Activated CD4-positive, alpha-beta T cell treated with anti-CD3 and anti-CD28 coated beads for 36 hours (primary cell): Measurements from ENCODE around the gene NEK5. TPM values are rescaled to one million over a fixed set of nuclear protein-coding genes. Genes with fewer than 3 reads are reported as not detected.
"Not testable (repeated sequence)": the region's sequence is repeated elsewhere in the genome, so short reads cannot be mapped to it uniquely, and the experiment has no call there.

Source experiments
- ATAC-seq: fragments of 200-7000 bp; cut with Tn5 transposase; one replicate; pipeline ENCODE4 v1.10.0; 2021; ENCODE audit warnings: mild to moderate bottlenecking, moderate library complexity
- CTCF ChIA-PET: fragments of 350-600 bp; sonication (Branson Sonifier 250); formaldehyde crosslinking; loops from one replicate; lab custom pipeline; 2021; ENCODE audit warnings: antibody characterized with exemption; lab: Charles Lee
- POLR2A ChIA-PET: fragments of 350-600 bp; sonication (Branson Sonifier 250); formaldehyde crosslinking; loops from one replicate; lab custom pipeline; 2021; ENCODE audit warnings: antibody characterized with exemption, inconsistent platforms; lab: Charles Lee
- DNase-seq: peaks from one replicate; pipeline ENCODE4 v3.0.0-alpha.2; 2020
- H3K27ac Mint-ChIP-seq: one replicate; pipeline ENCODE4 v1.8.0; 2021; ENCODE audit warnings: mixed read lengths
- H3K27me3 Mint-ChIP-seq: one replicate; pipeline ENCODE4 v1.8.0; 2021; ENCODE audit warnings: mixed read lengths
- H3K36me3 Mint-ChIP-seq: one replicate; pipeline ENCODE4 v1.8.0; 2021; ENCODE audit warnings: low read depth, mixed read lengths
- H3K4me1 Mint-ChIP-seq: one replicate; pipeline ENCODE4 v1.8.0; 2021; ENCODE audit warnings: mixed read lengths
- H3K4me3 Mint-ChIP-seq: one replicate; pipeline ENCODE4 v1.8.0; 2021; ENCODE audit warnings: mild to moderate bottlenecking, moderate library complexity, mixed read lengths
- H3K9me3 Mint-ChIP-seq: one replicate; pipeline ENCODE4 v1.8.0; 2021; ENCODE audit warnings: low read depth, mixed read lengths
- intact Hi-C, 2 experiments: fragments of 100-400 bp; cut with DNase I in 1 of 2; cut with micrococcal nuclease in 1 of 2; formaldehyde crosslinking; loops; one replicate each; pipeline versions ENCODE4 v1.14.2 to v1.15.1; 2022 to 2024; cut with DNase I, micrococcal nuclease
- total RNA-seq, 2 experiments: library from RNA; stranded (reverse); gene quantifications; one replicate each; pipeline ENCODE4 v1.2.3, GENCODE V29; 2021

NEK5 gene, protein sequence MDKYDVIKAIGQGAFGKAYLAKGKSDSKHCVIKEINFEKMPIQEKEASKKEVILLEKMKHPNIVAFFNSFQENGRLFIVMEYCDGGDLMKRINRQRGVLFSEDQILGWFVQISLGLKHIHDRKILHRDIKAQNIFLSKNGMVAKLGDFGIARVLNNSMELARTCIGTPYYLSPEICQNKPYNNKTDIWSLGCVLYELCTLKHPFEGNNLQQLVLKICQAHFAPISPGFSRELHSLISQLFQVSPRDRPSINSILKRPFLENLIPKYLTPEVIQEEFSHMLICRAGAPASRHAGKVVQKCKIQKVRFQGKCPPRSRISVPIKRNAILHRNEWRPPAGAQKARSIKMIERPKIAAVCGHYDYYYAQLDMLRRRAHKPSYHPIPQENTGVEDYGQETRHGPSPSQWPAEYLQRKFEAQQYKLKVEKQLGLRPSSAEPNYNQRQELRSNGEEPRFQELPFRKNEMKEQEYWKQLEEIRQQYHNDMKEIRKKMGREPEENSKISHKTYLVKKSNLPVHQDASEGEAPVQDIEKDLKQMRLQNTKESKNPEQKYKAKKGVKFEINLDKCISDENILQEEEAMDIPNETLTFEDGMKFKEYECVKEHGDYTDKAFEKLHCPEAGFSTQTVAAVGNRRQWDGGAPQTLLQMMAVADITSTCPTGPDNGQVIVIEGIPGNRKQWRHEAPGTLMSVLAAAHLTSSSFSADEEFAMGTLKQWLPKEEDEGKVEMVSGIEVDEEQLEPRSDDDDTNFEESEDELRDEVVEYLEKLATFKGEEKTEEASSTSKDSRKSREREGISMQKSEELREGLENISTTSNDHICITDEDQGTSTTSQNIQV
- total RNA-seq, result under 1 TPM; 0.16 to 0.44 TPM

DNA sequence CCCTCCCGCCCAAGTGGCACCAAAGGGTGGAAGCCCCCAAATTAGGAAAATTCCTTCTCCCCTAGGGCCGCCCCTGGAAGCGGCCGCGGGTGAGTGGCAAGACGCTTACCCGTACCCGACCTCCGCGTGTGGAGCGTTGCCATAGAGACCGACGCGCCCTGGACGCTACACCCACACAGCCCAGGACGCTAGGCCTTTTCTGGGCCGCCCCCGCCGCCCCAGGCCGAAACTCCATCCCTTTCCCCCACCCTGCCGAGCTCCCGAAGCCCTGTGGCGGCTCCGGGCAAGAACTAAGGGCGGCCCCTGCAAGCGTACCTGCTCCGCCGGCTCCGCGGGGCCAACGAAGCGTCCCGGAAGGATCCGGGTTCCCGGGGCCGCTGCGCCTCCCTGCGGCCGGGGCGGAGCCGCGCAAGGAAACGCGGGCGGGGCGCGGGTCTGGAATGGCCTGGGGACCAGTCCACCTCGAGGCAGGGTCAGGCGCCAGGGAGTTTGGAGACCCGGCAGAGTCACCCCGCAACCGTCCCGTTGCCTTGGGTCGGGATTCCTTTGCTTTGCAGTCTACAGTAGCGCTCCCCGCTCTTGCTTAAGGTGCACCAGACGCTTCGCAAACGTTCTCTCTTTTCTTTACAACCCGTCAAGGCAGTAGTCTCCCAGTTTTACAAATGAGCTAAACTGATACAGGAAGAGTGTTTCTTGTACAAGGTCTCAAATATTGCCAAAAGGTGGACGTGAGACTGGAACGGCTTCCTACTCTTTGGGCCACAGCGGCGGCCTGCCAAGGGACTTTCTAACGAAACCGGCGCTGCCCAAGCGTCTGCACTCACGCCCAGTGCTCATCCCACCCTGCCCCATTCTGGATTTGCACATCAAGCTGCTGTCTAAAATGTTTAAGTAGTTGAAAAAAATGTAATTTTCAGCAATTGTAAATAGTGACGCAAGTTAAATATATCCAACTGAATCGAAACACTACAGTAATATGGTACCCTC is at the start of gene NEK5:
Gene NEK5 (minus strand): TSS at position 360 of the 987 bp plus-strand sequence. CDS start 1,591 bp downstream, outside the sequence.
- ChIA-PET CTCF (interaction anchor here (0.6 to 2.7 kb wide), 10 partner anchors 12 to 389 kb away, joined by 3 to 9 read pairs (median 4); no protein-coding TSS in a partner anchor), POLR2A (no interaction called here)
- intact Hi-C loops, result loop anchor here in 1 of 2 experiments (1.0 to 5.0 kb wide), 5 partner anchors 30 to 1002 kb away; partner anchors contain the start of genes INTS6, NEK3 and VPS36
- H3K27me3 Mint-ChIP-seq, result peaks cover 6% of the 10 kb centered on the region
- H3K9me3 Mint-ChIP-seq, result no peaks in the 10 kb centered on the region
- H3K4me3 Mint-ChIP-seq, result peak within 1 kb of the TSS; percentile 77
- peaks cover 21% of the 10 kb centered on the region for H3K4me1 Mint-ChIP-seq
- H3K27ac Mint-ChIP-seq, result peak within 1 kb of the TSS; percentile 34
- DNase-seq (peak; percentile 76), ATAC-seq (peak; percentile 82)
- H3K36me3 Mint-ChIP-seq, result peaks cover 19% of the 10 kb centered on the region

DNA sequence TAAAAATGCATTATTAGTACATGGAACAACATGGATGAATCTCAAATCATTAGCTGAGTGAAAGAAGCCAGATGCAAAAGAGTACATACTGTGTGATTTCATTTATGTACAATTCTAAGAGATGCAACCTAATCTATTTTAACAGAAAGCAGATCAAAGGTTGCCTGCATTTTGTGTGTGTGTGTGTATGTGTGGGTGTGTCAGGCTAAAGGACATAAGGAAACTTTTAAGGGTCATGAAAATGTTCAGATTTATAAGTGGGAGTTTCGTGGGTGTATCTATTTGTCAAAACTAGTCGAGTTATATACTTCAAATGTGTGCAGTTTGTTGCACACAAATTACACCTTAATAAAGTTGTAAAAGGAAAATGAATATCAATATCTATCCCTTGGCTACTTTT is 48.4 kb upstream of the NEK5 start:
- H3K27me3 Mint-ChIP-seq, result no peaks in the 10 kb centered on the region
- no peak overlapping the region for H3K4me3 Mint-ChIP-seq
- ChIA-PET POLR2A (no interaction called here), CTCF (no interaction called here)
- ATAC-seq (no peak), DNase-seq (no peak)
- intact Hi-C loops, result no loop called here
- H3K4me1 Mint-ChIP-seq, result peaks cover 11% of the 10 kb centered on the region
- no peak overlapping the region for H3K27ac Mint-ChIP-seq
- peaks cover 27% of the 10 kb centered on the region for H3K36me3 Mint-ChIP-seq
- H3K9me3 Mint-ChIP-seq, result no peaks in the 10 kb centered on the region

DNA sequence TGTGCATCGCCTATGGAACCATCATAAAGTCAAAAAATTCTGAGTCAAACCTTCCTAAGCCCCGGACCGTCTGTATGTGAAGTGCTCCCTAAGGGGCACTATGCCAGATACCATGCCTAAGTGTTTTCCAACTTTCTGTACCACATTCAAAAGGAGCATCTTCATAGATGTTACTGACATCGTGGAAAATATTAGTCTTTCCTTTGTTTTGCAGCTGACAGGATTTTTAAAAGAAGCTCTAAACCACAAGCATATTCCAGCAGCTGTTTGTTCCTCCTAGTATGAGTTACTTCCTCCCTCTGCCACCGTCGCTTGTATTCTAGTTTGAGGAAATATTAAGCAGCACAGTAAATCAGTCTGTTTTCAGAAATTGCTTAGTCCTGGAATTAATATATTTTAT is 45.1 kb upstream of the NEK5 start:
- intact Hi-C loops, DNase-seq, POLR2A ChIA-PET, H3K9me3 Mint-ChIP-seq, H3K4me3 Mint-ChIP-seq, H3K27me3 Mint-ChIP-seq, H3K4me1 Mint-ChIP-seq: not testable (repeated sequence)
- peak; percentile 30 for ATAC-seq
- Mint-ChIP-seq H3K27ac (peak overlapping the region; percentile 26), H3K36me3 (peaks cover 24% of the 10 kb centered on the region)
- CTCF ChIA-PET, result interaction anchor here (0.6 to 1.7 kb wide), 6 partner anchors 10 to 277 kb away, joined by 3 to 6 read pairs (median 3); partner anchors contain the start of gene VPS36

DNA sequence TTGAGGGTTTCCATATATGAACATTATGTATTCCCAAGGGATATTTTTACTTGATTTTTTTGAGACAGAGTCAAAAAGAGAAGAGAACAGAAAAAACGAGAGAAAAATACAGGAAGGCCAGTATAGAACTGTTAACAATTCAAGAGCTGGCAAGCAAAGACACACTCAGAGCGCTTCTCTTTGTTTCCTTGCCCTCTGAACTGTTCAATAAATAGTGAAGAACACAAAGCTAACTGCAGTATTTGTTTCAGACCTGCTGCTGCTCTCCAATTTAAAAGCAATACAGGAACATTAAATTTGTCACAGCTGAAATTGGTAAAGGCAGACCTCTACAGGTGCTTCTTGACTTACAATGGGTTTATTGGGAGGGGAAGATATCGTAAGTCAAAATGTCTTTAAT is 44.5 kb upstream of the NEK5 start:
- DNase-seq (no peak), ATAC-seq (no peak)
- no peaks in the 10 kb centered on the region for H3K9me3 Mint-ChIP-seq
- H3K4me1 Mint-ChIP-seq, result peaks cover 10% of the 10 kb centered on the region
- no peak overlapping the region for H3K4me3 Mint-ChIP-seq
- H3K36me3 Mint-ChIP-seq, result peaks cover 23% of the 10 kb centered on the region
- intact Hi-C loops, result no loop called here
- H3K27ac Mint-ChIP-seq, result peak overlapping the region; percentile 48
- POLR2A ChIA-PET, result no interaction called here
- CTCF ChIA-PET, result interaction anchor here (1.0 to 1.5 kb wide), 4 partner anchors 10 to 277 kb away, joined by 3 to 6 read pairs (median 3); partner anchors contain the start of gene VPS36
- H3K27me3 Mint-ChIP-seq, result no peaks in the 10 kb centered on the region

DNA sequence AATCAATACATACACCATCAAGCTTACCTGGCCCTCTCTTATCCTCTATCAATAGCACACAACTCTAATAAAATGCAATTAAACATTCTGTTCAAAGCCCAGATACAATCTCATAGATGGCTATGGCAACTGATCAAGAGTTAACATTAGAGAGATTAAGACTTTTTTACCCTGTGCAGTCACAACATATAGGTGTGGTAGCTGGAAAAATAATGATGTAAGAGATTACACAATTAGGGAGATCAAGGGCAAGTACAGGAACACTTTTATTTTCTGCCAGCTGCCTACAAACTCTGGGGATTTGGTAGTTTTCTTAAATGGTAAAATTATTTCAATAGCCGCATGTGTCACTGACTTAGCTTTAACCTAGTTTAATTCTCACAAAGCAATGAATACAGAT is 42.8 kb upstream of the NEK5 start:
- POLR2A ChIA-PET, H3K9me3 Mint-ChIP-seq, intact Hi-C loops, H3K4me1 Mint-ChIP-seq, ATAC-seq, H3K4me3 Mint-ChIP-seq, H3K27me3 Mint-ChIP-seq, DNase-seq: not testable (repeated sequence)
- peaks cover 22% of the 10 kb centered on the region for H3K36me3 Mint-ChIP-seq
- CTCF ChIA-PET, result interaction anchor here (1.5 kb wide), 1 partner anchor 15 kb away, joined by 4 read pairs; no protein-coding TSS in a partner anchor
- H3K27ac Mint-ChIP-seq, result peak overlapping the region; percentile 42

DNA sequence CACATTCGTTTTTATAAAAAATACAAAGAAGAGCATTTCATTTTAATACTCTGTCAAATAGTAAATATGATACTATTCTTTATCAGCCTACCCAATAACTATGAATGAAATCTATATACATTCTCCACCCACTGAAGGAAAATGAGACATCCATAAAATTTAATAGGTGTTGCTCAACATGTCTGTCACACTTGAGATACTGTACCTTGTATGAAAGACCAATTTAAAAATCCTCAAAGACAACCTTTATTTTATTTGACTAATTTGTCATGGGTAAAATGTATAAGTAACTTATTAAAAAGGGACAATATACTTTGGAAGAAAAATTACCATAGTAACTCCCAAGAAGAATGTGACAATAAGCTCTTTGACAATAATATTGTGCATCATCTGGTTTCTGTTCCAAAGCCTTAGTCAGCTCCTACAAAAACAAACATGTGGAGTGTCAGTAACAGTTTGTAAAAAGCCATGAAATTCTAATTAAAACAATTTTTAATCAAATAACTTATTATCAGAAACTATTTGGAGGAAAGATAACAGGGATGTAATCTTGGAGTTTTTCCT is 42.0 kb upstream of the NEK5 start:
- H3K27ac Mint-ChIP-seq, POLR2A ChIA-PET, H3K27me3 Mint-ChIP-seq, H3K9me3 Mint-ChIP-seq, intact Hi-C loops, ATAC-seq, H3K4me3 Mint-ChIP-seq, H3K4me1 Mint-ChIP-seq, DNase-seq: not testable (repeated sequence)
- H3K36me3 Mint-ChIP-seq, result peaks cover 29% of the 10 kb centered on the region
- CTCF ChIA-PET, result interaction anchor here (0.7 to 1.5 kb wide), 2 partner anchors 15 to 29 kb away, joined by 3 to 4 read pairs; no protein-coding TSS in a partner anchor

DNA sequence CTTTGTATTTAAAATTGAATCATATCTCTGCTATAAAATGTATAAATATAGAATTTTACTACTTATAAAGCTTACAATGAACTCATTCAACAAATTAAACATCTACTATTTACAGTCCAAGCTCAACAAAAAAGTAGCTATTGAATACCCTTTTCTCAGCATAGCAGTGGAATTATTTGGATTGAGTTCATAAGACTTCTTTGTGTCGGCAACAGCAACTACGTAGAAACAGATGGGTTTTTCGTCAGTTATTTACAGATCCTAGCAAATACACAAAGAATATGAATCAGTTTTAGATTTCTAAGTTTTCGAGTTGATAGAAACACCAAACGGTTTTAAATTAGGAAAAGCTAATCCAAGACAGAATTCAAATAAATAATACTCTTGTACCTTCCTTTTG is 41.0 kb upstream of the NEK5 start:
- ATAC-seq (no peak), DNase-seq (no peak)
- no peak overlapping the region for H3K27ac Mint-ChIP-seq
- peaks cover 10% of the 10 kb centered on the region for H3K4me1 Mint-ChIP-seq
- H3K9me3 Mint-ChIP-seq, result no peaks in the 10 kb centered on the region
- H3K27me3 Mint-ChIP-seq, result no peaks in the 10 kb centered on the region
- CTCF ChIA-PET, result interaction anchor here (0.6 to 1.1 kb wide), 2 partner anchors 42 to 258 kb away, joined by 3 read pairs; no protein-coding TSS in a partner anchor
- peaks cover 27% of the 10 kb centered on the region for H3K36me3 Mint-ChIP-seq
- POLR2A ChIA-PET, result no interaction called here
- intact Hi-C loops, result no loop called here
- H3K4me3 Mint-ChIP-seq, result no peak overlapping the region

DNA sequence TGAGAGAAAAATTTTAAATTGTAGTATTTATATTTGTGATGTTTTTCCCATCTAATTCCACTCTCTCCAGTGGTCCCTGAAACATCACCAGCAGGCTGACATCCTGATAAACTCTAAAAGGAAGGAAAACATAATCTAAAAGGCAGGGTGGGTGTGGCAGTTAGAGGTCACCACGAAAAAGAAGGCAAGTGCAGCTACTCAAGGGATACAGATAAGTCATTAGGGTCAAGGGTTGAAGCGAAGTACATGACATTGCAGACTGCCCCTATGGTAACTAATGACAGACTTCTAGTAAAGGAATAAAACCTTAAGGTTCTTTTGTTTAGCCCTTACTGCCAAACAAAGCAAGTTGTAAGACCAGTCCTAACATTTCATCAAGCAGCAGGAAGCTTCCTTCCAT is 36.5 kb upstream of the NEK5 start:
- ATAC-seq, result no peak
- no peak overlapping the region for H3K4me3 Mint-ChIP-seq
- H3K27me3 Mint-ChIP-seq, result no peaks in the 10 kb centered on the region
- ChIA-PET POLR2A (no interaction called here), CTCF (no interaction called here)
- no peaks in the 10 kb centered on the region for H3K9me3 Mint-ChIP-seq
- H3K27ac Mint-ChIP-seq, result no peak overlapping the region
- peaks cover 13% of the 10 kb centered on the region for H3K36me3 Mint-ChIP-seq
- intact Hi-C loops, result no loop called here
- no peak for DNase-seq
- H3K4me1 Mint-ChIP-seq, result peaks cover 7% of the 10 kb centered on the region

DNA sequence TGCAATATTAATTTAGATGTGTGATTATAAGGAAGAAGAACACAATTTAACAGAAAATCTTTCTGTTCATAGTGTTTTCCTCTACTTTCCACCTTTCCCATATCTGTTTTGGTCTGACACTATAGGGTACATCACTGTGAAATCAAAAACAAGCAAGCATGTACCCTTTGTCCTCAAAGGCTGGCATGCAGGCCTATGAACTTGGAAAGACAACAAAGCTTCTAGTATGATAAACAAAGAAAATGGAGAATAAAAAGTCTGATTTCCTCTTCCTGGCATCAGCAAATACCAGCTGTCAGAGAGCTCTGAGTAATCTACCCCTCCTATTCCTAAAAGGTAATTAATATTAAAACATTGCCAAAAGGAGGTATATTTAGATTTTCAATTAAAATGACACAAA is 36.1 kb upstream of the NEK5 start:
- no peak overlapping the region for H3K4me3 Mint-ChIP-seq
- no peaks in the 10 kb centered on the region for H3K27me3 Mint-ChIP-seq
- ChIA-PET POLR2A (no interaction called here), CTCF (no interaction called here)
- H3K27ac Mint-ChIP-seq, result no peak overlapping the region
- ATAC-seq (no peak), DNase-seq (no peak)
- H3K36me3 Mint-ChIP-seq, result peaks cover 11% of the 10 kb centered on the region
- intact Hi-C loops, result no loop called here
- H3K9me3 Mint-ChIP-seq, result no peaks in the 10 kb centered on the region
- H3K4me1 Mint-ChIP-seq, result peaks cover 8% of the 10 kb centered on the region

DNA sequence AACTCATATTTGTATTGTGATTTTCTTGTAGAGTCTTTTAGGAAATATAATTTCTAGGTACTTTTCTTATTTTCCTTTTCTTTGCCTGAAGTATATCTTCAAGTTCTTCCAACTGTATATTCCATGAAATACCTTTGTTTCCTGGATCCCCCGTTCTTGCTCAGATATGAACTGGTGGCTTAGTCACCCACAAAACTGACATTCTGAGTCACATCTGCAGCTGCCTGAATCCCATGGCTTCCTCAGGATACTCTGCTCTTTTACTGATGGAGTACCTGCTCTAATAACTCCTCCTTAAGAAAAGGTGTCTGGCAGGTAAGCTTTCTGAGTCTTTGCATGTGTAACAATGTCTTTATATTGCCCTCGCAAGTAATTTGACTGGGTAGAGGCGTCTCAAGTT is 35.0 kb upstream of the NEK5 start:
- H3K27ac Mint-ChIP-seq, ATAC-seq, intact Hi-C loops, DNase-seq, H3K9me3 Mint-ChIP-seq, H3K4me3 Mint-ChIP-seq, POLR2A ChIA-PET, H3K27me3 Mint-ChIP-seq: not testable (repeated sequence)
- CTCF ChIA-PET, result interaction anchor here (0.6 to 1.5 kb wide), 2 partner anchors 9 to 29 kb away, joined by 3 read pairs; no protein-coding TSS in a partner anchor
- peaks cover 13% of the 10 kb centered on the region for H3K4me1 Mint-ChIP-seq
- H3K36me3 Mint-ChIP-seq, result peaks cover 11% of the 10 kb centered on the region
